ENCODE results near the gene LTBP3.

Gene LTBP3

GRCh38 chr11:65559951-65560537, 1.9 kb upstream of the LTBP3 start:
- H3K9me3 Mint-ChIP-seq, result no peaks in the 10 kb centered on the region
- ATAC-seq (replicated peaks) (no peak), DNase-seq (no peak)
- peaks cover 6% of the 10 kb centered on the region for H3K36me3 Mint-ChIP-seq (ENCODE audit: insufficient read depth)
- H3K4me1 Mint-ChIP-seq (ENCODE audit: low read depth in 2 of 2), result peaks cover 40 to 42% of the 10 kb centered on the region in 2 donors
- peak overlapping the region in 1 of 2 donors; percentile 66 for H3K4me3 Mint-ChIP-seq
- H3K27me3 Mint-ChIP-seq, result no peaks in the 10 kb centered on the region
- peak overlapping the region; percentile 83 to 84 for H3K27ac Mint-ChIP-seq

GRCh38 chr11:65559535-65559934, 1.4 kb upstream of the LTBP3 start:
- no peaks in the 10 kb centered on the region for H3K27me3 Mint-ChIP-seq
- ATAC-seq (replicated peaks) (no peak), DNase-seq (no peak)
- peak overlapping the region; percentile 83 to 84 for H3K27ac Mint-ChIP-seq
- no peaks in the 10 kb centered on the region for H3K9me3 Mint-ChIP-seq
- H3K36me3 Mint-ChIP-seq (ENCODE audit: insufficient read depth), result peaks cover 6% of the 10 kb centered on the region
- H3K4me1 Mint-ChIP-seq (ENCODE audit: low read depth in 2 of 2), result peaks cover 43% of the 10 kb centered on the region in 2 donors
- peak overlapping the region; percentile 66 to 85 for H3K4me3 Mint-ChIP-seq

GRCh38 chr11:65558930-65559509, 861 bp upstream of the LTBP3 start:
- Mint-ChIP-seq H3K27ac (peak overlapping the region; percentile 83 to 84), H3K4me1 (ENCODE audit: low read depth in 2 of 2) (peaks cover 47% of the 10 kb centered on the region in 2 donors), H3K4me3 (peak overlapping the region; percentile 66 to 85), H3K9me3 (no peaks in the 10 kb centered on the region), H3K36me3 (ENCODE audit: insufficient read depth) (peaks cover 6% of the 10 kb centered on the region), H3K27me3 (no peaks in the 10 kb centered on the region)
- ATAC-seq (replicated peaks) (no peak), DNase-seq (no peak)

GRCh38 chr11:65557280-65558001, 718 bp downstream of the LTBP3 start:
- Mint-ChIP-seq H3K9me3 (no peaks in the 10 kb centered on the region), H3K36me3 (ENCODE audit: insufficient read depth) (peaks cover 9% of the 10 kb centered on the region), H3K4me1 (ENCODE audit: low read depth in 2 of 2) (peaks cover 49 to 50% of the 10 kb centered on the region in 2 donors), H3K4me3 (peak overlapping the region; percentile 82 to 85), H3K27me3 (no peaks in the 10 kb centered on the region), H3K27ac (peak overlapping the region; percentile 89 to 93)
- DNase-seq, result no peak
- no peak for ATAC-seq (replicated peaks)

DNA sequence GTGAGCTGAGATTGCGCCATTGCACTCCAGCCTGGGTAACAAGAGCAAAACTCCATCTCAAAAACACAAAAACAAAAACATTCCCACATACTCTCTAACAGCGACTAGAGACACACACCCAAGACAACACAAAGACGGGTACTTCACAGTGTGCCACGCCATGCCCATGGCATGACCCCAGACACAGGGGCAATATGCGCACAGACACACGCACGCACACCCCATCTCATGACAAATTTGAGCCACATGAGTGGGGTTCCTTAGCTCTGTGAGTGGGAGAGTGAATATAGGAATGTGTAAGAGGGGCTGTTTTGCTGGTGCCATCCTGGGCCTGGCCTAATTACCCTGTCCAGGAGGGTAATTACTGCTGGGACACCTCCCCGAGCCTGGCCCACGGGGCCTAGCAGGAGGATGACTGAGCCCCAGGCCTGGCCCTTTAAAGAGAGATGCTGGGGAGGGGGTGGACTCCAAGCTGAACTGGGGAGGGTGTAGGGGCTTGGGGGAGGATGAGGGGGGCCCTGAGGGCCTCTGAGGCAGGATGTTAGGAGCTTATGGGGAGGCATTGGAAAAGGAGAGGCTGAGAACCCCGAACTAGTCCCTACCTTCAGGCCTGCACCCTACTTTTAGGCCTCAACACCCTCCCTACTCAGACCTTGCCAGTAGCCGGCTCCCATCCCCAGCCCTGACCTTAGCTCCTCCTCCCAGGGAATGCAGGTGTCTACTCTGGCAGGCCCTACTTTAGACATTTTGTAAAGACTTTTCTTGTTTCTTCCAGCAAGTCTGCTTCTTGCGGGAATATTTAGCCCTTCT, 1.5 kb downstream of the LTBP3 start:
- no peak for ATAC-seq (replicated peaks)
- no peak for DNase-seq
- Mint-ChIP-seq H3K4me1 (ENCODE audit: low read depth in 2 of 2) (peaks cover 54% of the 10 kb centered on the region in 2 donors), H3K27me3 (no peaks in the 10 kb centered on the region), H3K27ac (peak overlapping the region; percentile 89 to 93), H3K4me3 (peak overlapping the region; percentile 82 to 85), H3K9me3 (no peaks in the 10 kb centered on the region), H3K36me3 (ENCODE audit: insufficient read depth) (peaks cover 10% of the 10 kb centered on the region)

DNA sequence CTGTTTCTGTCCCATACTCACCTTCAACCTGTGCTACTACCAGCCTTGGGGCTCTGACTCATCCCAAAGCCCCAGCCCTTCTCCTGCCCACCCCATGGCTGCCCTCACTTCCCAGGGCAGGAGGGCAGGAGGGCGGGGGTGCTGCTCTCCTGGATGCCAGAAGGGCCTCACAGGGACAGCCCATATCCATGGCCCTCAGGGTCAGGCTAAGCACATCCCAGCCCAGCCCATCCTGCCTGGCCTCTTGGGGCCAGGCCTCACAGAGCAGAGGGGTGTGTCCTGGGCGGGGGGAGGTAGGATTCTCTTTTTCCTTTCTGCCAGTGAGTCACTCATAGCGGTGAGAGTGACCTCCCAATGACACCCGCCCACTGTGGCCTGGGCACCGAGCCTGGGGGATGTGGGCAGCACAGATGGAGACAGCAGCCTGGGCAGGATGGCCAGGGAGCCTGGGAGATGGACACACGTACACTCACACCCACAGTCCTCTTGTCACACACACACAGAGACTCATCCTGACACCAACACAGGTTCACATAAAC, 2.4 kb downstream of the LTBP3 start:
- H3K27me3 Mint-ChIP-seq, result no peaks in the 10 kb centered on the region
- peak overlapping the region; percentile 82 to 85 for H3K4me3 Mint-ChIP-seq
- peaks cover 15% of the 10 kb centered on the region for H3K36me3 Mint-ChIP-seq (ENCODE audit: insufficient read depth)
- peak overlapping the region; percentile 89 to 93 for H3K27ac Mint-ChIP-seq
- peaks cover 59 to 60% of the 10 kb centered on the region in 2 donors for H3K4me1 Mint-ChIP-seq (ENCODE audit: low read depth in 2 of 2)
- DNase-seq, result no peak
- no peak for ATAC-seq (replicated peaks)
- no peaks in the 10 kb centered on the region for H3K9me3 Mint-ChIP-seq

DNA sequence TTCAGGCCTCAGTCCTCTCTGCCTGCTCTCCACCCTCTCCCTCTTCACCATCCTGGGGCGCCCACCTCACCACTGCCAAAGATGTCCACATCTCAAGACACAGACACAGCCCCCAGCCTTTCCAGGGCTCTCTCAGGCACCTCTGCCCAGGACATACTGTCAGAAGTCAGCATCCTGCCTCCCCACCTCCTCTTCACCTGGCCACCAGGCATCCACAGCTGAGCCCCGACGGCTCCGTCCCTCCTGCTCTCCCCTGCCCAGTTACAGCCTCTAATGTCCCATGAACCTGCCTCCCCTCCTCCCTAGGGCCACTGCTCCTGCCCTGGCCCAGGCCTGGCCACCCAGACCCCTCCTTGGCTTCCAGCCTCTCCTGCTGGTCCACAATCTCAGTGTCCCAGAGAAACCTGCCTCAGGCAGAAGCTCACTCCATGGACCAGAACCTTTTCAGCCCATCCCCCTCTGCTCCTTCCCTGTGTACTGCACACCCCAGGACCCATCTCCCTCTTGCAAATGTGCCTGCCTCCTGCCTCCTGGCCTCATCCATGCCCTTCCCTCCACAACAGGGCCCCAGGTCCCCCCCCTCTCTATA, 3.2 kb downstream of the LTBP3 start:
- H3K4me3 Mint-ChIP-seq, result peak overlapping the region; percentile 42 to 82
- no peaks in the 10 kb centered on the region for H3K27me3 Mint-ChIP-seq
- DNase-seq (no peak), ATAC-seq (replicated peaks) (no peak)
- no peaks in the 10 kb centered on the region for H3K9me3 Mint-ChIP-seq
- peaks cover 51 to 53% of the 10 kb centered on the region in 2 donors for H3K4me1 Mint-ChIP-seq (ENCODE audit: low read depth in 2 of 2)
- H3K36me3 Mint-ChIP-seq (ENCODE audit: insufficient read depth), result peaks cover 15% of the 10 kb centered on the region
- H3K27ac Mint-ChIP-seq, result peak overlapping the region; percentile 52 to 89

GRCh38 chr11:65554057-65554818, 3.9 kb downstream of the LTBP3 start:
- peak overlapping the region; percentile 42 to 82 for H3K4me3 Mint-ChIP-seq

GRCh38 chr11:65553301-65554001, 4.7 kb downstream of the LTBP3 start:
- Mint-ChIP-seq H3K27ac (peak overlapping the region in 1 of 2 donors; percentile 57), H3K4me1 (ENCODE audit: low read depth in 2 of 2) (peaks cover 47 to 53% of the 10 kb centered on the region in 2 donors), H3K27me3 (no peaks in the 10 kb centered on the region), H3K9me3 (no peaks in the 10 kb centered on the region), H3K36me3 (ENCODE audit: insufficient read depth) (peaks cover 20% of the 10 kb centered on the region), H3K4me3 (peak overlapping the region in 1 of 2 donors; percentile 20)
- peak in 2 of 3 experiments; percentile 69 to 75 for DNase-seq
- ATAC-seq (replicated peaks), result peak; percentile 83

More at GRCh38 chr11:65554057-65554818, 3.9 kb downstream of the LTBP3 start:
- H3K27ac Mint-ChIP-seq, result peak overlapping the region in 1 of 2 donors; percentile 89
- DNase-seq, result no peak
- H3K36me3 Mint-ChIP-seq (ENCODE audit: insufficient read depth), result peaks cover 20% of the 10 kb centered on the region
- no peaks in the 10 kb centered on the region for H3K9me3 Mint-ChIP-seq
- peaks cover 48 to 50% of the 10 kb centered on the region in 2 donors for H3K4me1 Mint-ChIP-seq (ENCODE audit: low read depth in 2 of 2)
- no peaks in the 10 kb centered on the region for H3K27me3 Mint-ChIP-seq
- ATAC-seq (replicated peaks), result no peak

GRCh38 chr11:65552388-65552951, 5.7 kb downstream of the LTBP3 start:
- H3K4me1 Mint-ChIP-seq (ENCODE audit: low read depth in 2 of 2), result peaks cover 57 to 61% of the 10 kb centered on the region in 2 donors

DNA sequence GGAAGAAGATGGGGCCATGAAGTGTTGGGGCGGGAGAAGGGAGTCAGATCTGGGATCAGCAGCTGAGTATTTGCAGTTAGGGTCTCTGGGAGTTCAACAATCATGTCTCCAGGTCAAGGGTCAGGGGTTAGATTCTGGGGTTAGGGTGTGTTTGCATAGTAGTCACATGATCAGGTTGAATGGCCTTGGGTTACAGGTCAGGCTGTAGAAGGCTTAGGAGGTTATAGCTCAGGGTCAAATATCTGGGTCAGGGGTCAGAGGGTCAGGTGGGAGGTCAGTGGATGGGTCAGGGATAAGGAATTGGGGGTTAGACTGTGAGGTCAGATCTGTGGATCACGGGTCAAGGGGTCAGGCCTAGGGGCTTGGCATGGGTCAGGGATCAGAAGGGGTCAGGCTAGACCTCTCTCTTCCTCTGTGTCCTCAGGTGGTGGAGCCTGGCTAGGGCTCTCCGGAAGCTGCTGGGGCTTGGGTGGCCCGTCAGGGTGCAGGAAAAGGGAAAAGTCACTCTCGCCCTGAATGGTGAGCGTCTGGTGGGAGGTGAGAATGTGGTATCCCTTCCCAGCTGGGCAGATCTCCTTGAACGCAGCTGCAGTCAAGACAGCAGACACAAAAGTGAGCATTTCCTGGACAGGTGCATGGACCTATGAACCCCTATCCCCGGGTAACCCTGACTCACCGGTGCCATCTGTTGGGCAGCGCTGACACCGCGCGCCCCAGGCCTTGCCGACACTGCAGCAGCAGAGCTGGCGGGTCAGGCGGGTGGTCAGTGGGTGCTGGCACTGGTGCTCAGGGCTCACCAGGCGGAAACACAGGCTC, 6.4 kb downstream of the LTBP3 start:
- H3K27me3 Mint-ChIP-seq, result no peaks in the 10 kb centered on the region
- peak; percentile 48 to 62 (median 53) for DNase-seq
- H3K4me1 Mint-ChIP-seq (ENCODE audit: low read depth in 2 of 2), result peaks cover 53 to 59% of the 10 kb centered on the region in 2 donors
- ATAC-seq (replicated peaks), result peak; percentile 24
- H3K36me3 Mint-ChIP-seq (ENCODE audit: insufficient read depth), result peaks cover 18% of the 10 kb centered on the region
- H3K27ac Mint-ChIP-seq, result peak overlapping the region; percentile 42 to 86
- H3K4me3 Mint-ChIP-seq, result peak overlapping the region in 1 of 2 donors; percentile 20
- no peaks in the 10 kb centered on the region for H3K9me3 Mint-ChIP-seq

More at GRCh38 chr11:65552388-65552951, 5.7 kb downstream of the LTBP3 start:
- H3K27me3 Mint-ChIP-seq, result no peaks in the 10 kb centered on the region
- no peak for DNase-seq
- no peak for ATAC-seq (replicated peaks)
- H3K36me3 Mint-ChIP-seq (ENCODE audit: insufficient read depth), result peaks cover 22% of the 10 kb centered on the region
- H3K4me3 Mint-ChIP-seq, result peak overlapping the region in 1 of 2 donors; percentile 20
- H3K27ac Mint-ChIP-seq, result peak overlapping the region; percentile 55 to 86
- H3K9me3 Mint-ChIP-seq, result no peaks in the 10 kb centered on the region

Data from effector memory CD8-positive, alpha-beta T cell (primary cell).